ENCODE measurements around the gene CD300LG. TPM values are rescaled to one million over a fixed set of nuclear protein-coding genes. Genes with fewer than 3 reads are reported as not detected.

CD300LG gene
- total and polyA plus RNA-seq, 4 donors: 1.1 to 6.8 (median 2.5) TPM

DNA sequence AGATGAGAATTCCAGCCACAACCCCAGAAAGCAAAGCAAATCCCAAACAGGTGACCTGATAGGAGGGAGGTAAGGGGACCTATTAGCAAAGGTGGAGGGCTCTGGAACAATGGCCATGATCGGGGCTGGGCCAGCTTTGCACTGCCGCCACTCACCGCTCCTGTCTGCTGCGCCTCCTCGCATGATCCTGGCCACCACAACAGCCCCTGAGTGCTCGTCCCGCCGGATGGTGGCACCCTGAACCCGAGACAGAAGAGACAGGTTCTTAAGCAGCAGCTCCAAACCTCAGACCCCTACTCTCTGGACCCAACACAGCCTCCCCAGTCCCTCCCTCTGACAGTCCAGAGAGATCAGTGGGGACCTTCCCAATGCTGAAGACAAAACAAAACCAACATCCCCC lies 19.4 kb upstream of the CD300LG start:
- ATAC-seq (ENCODE audit: insufficient read depth, low FRiP score) (no peak), DNase-seq (no peak)
- TF ChIP-seq, protein P1, sequence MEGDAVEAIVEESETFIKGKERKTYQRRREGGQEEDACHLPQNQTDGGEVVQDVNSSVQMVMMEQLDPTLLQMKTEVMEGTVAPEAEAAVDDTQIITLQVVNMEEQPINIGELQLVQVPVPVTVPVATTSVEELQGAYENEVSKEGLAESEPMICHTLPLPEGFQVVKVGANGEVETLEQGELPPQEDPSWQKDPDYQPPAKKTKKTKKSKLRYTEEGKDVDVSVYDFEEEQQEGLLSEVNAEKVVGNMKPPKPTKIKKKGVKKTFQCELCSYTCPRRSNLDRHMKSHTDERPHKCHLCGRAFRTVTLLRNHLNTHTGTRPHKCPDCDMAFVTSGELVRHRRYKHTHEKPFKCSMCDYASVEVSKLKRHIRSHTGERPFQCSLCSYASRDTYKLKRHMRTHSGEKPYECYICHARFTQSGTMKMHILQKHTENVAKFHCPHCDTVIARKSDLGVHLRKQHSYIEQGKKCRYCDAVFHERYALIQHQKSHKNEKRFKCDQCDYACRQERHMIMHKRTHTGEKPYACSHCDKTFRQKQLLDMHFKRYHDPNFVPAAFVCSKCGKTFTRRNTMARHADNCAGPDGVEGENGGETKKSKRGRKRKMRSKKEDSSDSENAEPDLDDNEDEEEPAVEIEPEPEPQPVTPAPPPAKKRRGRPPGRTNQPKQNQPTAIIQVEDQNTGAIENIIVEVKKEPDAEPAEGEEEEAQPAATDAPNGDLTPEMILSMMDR (IDR thresholded peaks at IDR 0.05; ENCODE audit: control extremely low read depth, extremely low read depth): no peak
- 96 to 98% methylated on average over 9 of the region's 9 CpGs for WGBS, 2 donors
- Histone ChIP-seq H3K27me3 (ENCODE audit: control insufficient read depth in 3 of 3, insufficient read depth in 3 of 3, low read length in 2 of 3) (no peaks in the 10 kb centered on the region), H3K4me1 (ENCODE audit: control insufficient read depth in 5 of 5, insufficient read depth in 5 of 5, low read length in 5 of 5) (peaks cover 0 to 12% (median 10%) of the 10 kb centered on the region in 5 donors), H3K27ac (ENCODE audit: low read depth in 1 of 2, low read length in 1 of 2) (no peak overlapping the region), H3K9me3 (ENCODE audit: control insufficient read depth in 4 of 4, insufficient read depth in 3 of 4, low read length in 3 of 4) (no peaks in the 10 kb centered on the region), H3K36me3 (ENCODE audit: control insufficient read depth in 4 of 4, insufficient read depth in 4 of 4, low read length in 4 of 4) (peaks cover 0 to 22% (median 6%) of the 10 kb centered on the region in 4 donors), H3K9ac (ENCODE audit: insufficient read depth in 1 of 2, low read length in 2 of 2) (no peak overlapping the region), H3K4me3 (no peak overlapping the region)

DNA sequence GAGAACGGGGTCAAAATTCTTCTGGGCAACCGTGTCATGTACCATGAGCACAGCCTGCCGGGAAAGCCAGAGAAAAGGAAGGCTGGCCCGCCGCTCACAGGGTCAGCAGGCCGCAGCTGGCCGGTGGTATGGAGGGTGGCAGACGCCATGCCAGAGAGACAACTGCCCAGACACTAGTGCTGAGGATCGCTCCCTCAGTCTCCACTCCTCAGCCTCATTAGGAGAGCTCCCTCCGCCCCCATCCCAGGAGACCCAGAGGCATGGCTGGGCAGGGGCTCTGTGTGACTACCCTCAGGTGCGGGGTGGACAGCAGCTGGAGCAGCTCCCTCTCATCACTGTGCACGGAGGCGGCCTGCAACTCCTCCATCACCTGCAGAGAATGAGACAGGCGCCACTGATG lies 17.2 kb upstream of the CD300LG start:
- peaks cover 0 to 16% (median 6%) of the 10 kb centered on the region in 5 donors for H3K4me1 ChIP-seq (ENCODE audit: control insufficient read depth in 5 of 5, insufficient read depth in 5 of 5, low read length in 5 of 5)
- peaks cover 0 to 22% (median 6%) of the 10 kb centered on the region in 4 donors for H3K36me3 ChIP-seq (ENCODE audit: control insufficient read depth in 4 of 4, insufficient read depth in 4 of 4, low read length in 4 of 4)
- no peak overlapping the region for H3K4me3 ChIP-seq
- H3K9ac ChIP-seq (ENCODE audit: insufficient read depth in 1 of 2, low read length in 2 of 2): no peak overlapping the region
- no peaks in the 10 kb centered on the region for H3K9me3 ChIP-seq (ENCODE audit: control insufficient read depth in 4 of 4, insufficient read depth in 3 of 4, low read length in 3 of 4)
- ATAC-seq (ENCODE audit: insufficient read depth, low FRiP score) (no peak), DNase-seq (no peak)
- WGBS, 2 donors: 96 to 97% methylated on average over 14 of the region's 14 CpGs
- no peaks in the 10 kb centered on the region for H3K27me3 ChIP-seq (ENCODE audit: control insufficient read depth in 3 of 3, insufficient read depth in 3 of 3, low read length in 2 of 3)
- TF ChIP-seq, protein P1 (IDR thresholded peaks at IDR 0.05; ENCODE audit: control extremely low read depth, extremely low read depth): no peak
- no peak overlapping the region for H3K27ac ChIP-seq (ENCODE audit: low read depth in 1 of 2, low read length in 1 of 2)

DNA sequence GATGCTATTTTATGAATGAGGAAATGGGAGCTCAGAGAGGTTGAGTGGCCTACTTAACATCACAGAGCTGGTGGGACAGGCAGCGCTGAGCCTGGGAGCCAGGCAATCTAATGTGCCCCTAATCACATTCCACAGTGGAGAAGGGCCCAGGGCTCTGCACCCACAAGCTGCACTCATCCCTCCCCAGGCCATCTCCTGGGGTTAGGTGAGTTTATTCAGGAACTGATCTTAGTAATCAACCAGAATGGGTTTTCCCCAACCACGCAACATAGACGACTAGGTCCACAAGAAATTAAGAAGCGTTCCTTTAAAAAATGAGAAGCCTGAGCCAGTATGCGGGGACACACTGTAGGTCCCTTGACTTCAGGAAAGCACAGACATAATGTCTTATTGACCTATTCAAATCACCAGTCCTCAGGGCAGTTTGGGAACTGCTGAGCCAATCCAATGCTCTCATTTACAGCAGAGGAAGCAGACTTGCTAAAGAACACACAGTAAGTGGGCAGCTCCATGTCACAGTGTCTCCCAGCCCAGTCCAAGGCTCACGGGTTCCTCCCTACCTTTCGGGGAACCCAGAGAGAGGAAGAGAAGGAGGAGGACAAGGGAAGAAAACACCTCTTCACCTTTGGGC lies 16.4 kb upstream of the CD300LG start:
- DNase-seq: no peak
- peak overlapping the region in 1 of 2 donors; percentile 87 for H3K27ac ChIP-seq (ENCODE audit: low read depth in 1 of 2, low read length in 1 of 2)
- WGBS, 2 donors: 78 to 87% methylated on average over 7 of the region's 7 CpGs

More for the DNA sequence above, 16.4 kb upstream of the CD300LG start:
- Histone ChIP-seq H3K4me1 (ENCODE audit: control insufficient read depth in 5 of 5, insufficient read depth in 5 of 5, low read length in 5 of 5) (peaks cover 0 to 16% (median 4%) of the 10 kb centered on the region in 5 donors), H3K9me3 (ENCODE audit: control insufficient read depth in 4 of 4, insufficient read depth in 3 of 4, low read length in 3 of 4) (no peaks in the 10 kb centered on the region), H3K36me3 (ENCODE audit: control insufficient read depth in 4 of 4, insufficient read depth in 4 of 4, low read length in 4 of 4) (peaks cover 0 to 18% (median 3%) of the 10 kb centered on the region in 4 donors), H3K9ac (ENCODE audit: insufficient read depth in 1 of 2, low read length in 2 of 2) (no peak overlapping the region), H3K4me3 (no peak overlapping the region), H3K27me3 (ENCODE audit: control insufficient read depth in 3 of 3, insufficient read depth in 3 of 3, low read length in 2 of 3) (no peaks in the 10 kb centered on the region)
- ATAC-seq (ENCODE audit: insufficient read depth, low FRiP score): no peak
- TF ChIP-seq, protein P1 (IDR thresholded peaks at IDR 0.05; ENCODE audit: control extremely low read depth, extremely low read depth): no peak
